HuH-7 (cell line): ENCODE data around the gene KCNQ5.
"Not testable (repeated sequence)": the region's sequence is repeated elsewhere in the genome, so short reads cannot be mapped to it uniquely, and the experiment has no call there.

Experiments used
- DNase-seq: peaks from one replicate; pipeline ENCODE4 v3.0.0; 2011; ENCODE audit warnings: low spot score

KCNQ5 gene

GRCh38 chr6:72621291-72622093 lies at the start of gene KCNQ5:
TSS of gene KCNQ5 (plus strand) at chr6:72622064.
- DNase-seq = no peak

GRCh38 chr6:72579865-72580264 lies 42.0 kb upstream of the KCNQ5 start:
- no peak for DNase-seq

GRCh38 chr6:72580281-72580940 lies 41.5 kb upstream of the KCNQ5 start:
- peak; percentile 3 for DNase-seq

GRCh38 chr6:72580950-72581349 lies 40.9 kb upstream of the KCNQ5 start:
- DNase-seq = not testable (repeated sequence)

- no peak for DNase-seq
These were observed 33.7 kb upstream of the KCNQ5 start for GRCh38 chr6:72588155-72588554.

- DNase-seq = no peak
These were observed 32.8 kb upstream of the KCNQ5 start for GRCh38 chr6:72589096-72589495.

GRCh38 chr6:72595812-72596211 lies 26.1 kb upstream of the KCNQ5 start:
- DNase-seq = no peak

GRCh38 chr6:72616406-72617015 lies 5.4 kb upstream of the KCNQ5 start:
- DNase-seq = peak; percentile 48

- no peak for DNase-seq
These were observed 4.1 kb upstream of the KCNQ5 start for GRCh38 chr6:72617721-72618120.

GRCh38 chr6:72619883-72620696 lies 1.8 kb upstream of the KCNQ5 start:
- DNase-seq = no peak

GRCh38 chr6:72620871-72621290 lies 983 bp upstream of the KCNQ5 start:
- no peak for DNase-seq

GRCh38 chr6:72622094-72622940 lies 453 bp downstream of the KCNQ5 start:
- DNase-seq = no peak

GRCh38 chr6:72623808-72624207 lies 1.9 kb downstream of the KCNQ5 start:
- DNase-seq = no peak

GRCh38 chr6:72624557-72625160 lies 2.8 kb downstream of the KCNQ5 start:
- peak; percentile 55 for DNase-seq

- DNase-seq = no peak
These were observed 4.3 kb downstream of the KCNQ5 start for GRCh38 chr6:72626126-72626525.

GRCh38 chr6:72627539-72627938 lies 5.7 kb downstream of the KCNQ5 start:
- DNase-seq = no peak

- no peak for DNase-seq
These were observed 9.6 kb downstream of the KCNQ5 start for GRCh38 chr6:72631480-72631879.

- no peak for DNase-seq
These were observed 13.8 kb downstream of the KCNQ5 start for GRCh38 chr6:72635636-72636035.

- no peak for DNase-seq
These were observed 14.4 kb downstream of the KCNQ5 start for GRCh38 chr6:72636215-72636614.

GRCh38 chr6:72636786-72637185 lies 14.9 kb downstream of the KCNQ5 start:
- no peak for DNase-seq
